ENCODE measurements around the gene NDUFB4.
A peak's percentile ranks its signal among the peaks of the same experiment; 100 is the strongest.

The NDUFB4 gene

GRCh38 chr3:120596116-120596852, at the start of gene NDUFB4:
Gene NDUFB4, plus strand, starts transcription at chr3:120596336. Its CDS starts 24 bp downstream, at chr3:120596360.
- peak; percentile 99 for DNase-seq (ENCODE audit: low read depth, low spot score)

- peak; percentile 32 for DNase-seq (ENCODE audit: low read depth, low spot score)
These were observed 45.6 kb upstream of the NDUFB4 start for GRCh38 chr3:120550546-120550945.

- no peak for DNase-seq (ENCODE audit: low read depth, low spot score)
These were observed 43.7 kb upstream of the NDUFB4 start for GRCh38 chr3:120552184-120553172.

- no peak for DNase-seq (ENCODE audit: low read depth, low spot score)
These were observed 41.1 kb upstream of the NDUFB4 start for GRCh38 chr3:120554812-120555606.

GRCh38 chr3:120555657-120556509, 40.3 kb upstream of the NDUFB4 start:
- no peak for DNase-seq (ENCODE audit: low read depth, low spot score)

GRCh38 chr3:120557115-120557514, 39.0 kb upstream of the NDUFB4 start:
- no peak for DNase-seq (ENCODE audit: low read depth, low spot score)

GRCh38 chr3:120558771-120559241, 37.3 kb upstream of the NDUFB4 start:
- peak; percentile 96 for DNase-seq (ENCODE audit: low read depth, low spot score)

- peak; percentile 75 for DNase-seq (ENCODE audit: low read depth, low spot score)
These were observed 36.7 kb upstream of the NDUFB4 start for GRCh38 chr3:120559242-120560061.

GRCh38 chr3:120560304-120561250, 35.6 kb upstream of the NDUFB4 start:
- no peak for DNase-seq (ENCODE audit: low read depth, low spot score)

- peak; percentile 88 for DNase-seq (ENCODE audit: low read depth, low spot score)
These were observed 34.7 kb upstream of the NDUFB4 start for GRCh38 chr3:120561251-120562045.

GRCh38 chr3:120563356-120564022, 32.6 kb upstream of the NDUFB4 start:
- DNase-seq (ENCODE audit: low read depth, low spot score), result no peak

GRCh38 chr3:120566243-120566975, 29.7 kb upstream of the NDUFB4 start:
- peak; percentile 11 for DNase-seq (ENCODE audit: low read depth, low spot score)

- peak; percentile 70 for DNase-seq (ENCODE audit: low read depth, low spot score)
These were observed 28.6 kb upstream of the NDUFB4 start for GRCh38 chr3:120567370-120568201.

- no peak for DNase-seq (ENCODE audit: low read depth, low spot score)
These were observed 28.0 kb upstream of the NDUFB4 start for GRCh38 chr3:120568202-120568531.

GRCh38 chr3:120568598-120568997, 27.5 kb upstream of the NDUFB4 start:
- peak; percentile 43 for DNase-seq (ENCODE audit: low read depth, low spot score)
